ENCODE measurements around the gene VHLL. TPM values are rescaled to one million over a fixed set of nuclear protein-coding genes. Genes with fewer than 3 reads are reported as not detected.
A peak's percentile ranks its signal among the peaks of the same experiment; 100 is the strongest.

The VHLL gene
- total and polyA plus RNA-seq, 2 of the 13 experiments (the other 11 are each of a cell fraction or from before 2014, with no cell fraction given), result 0.24 TPM; not detected in 1

GRCh38 chr1:156282479-156283222 is 16.5 kb downstream of the VHLL start, which contains the start of gene SMG5 (continued):
- peak; percentile 93 for TF ChIP-seq THAP7 (CRISPR knock-in tag; IDR thresholded peaks at IDR 0.05)
- peak; percentile 85 for TF ChIP-seq ERF (CRISPR knock-in tag; IDR thresholded peaks at IDR 0.05)
- TF ChIP-seq ZBED4 (CRISPR knock-in tag; IDR thresholded peaks at IDR 0.05; ENCODE audit: borderline replicate concordance), result peak; percentile 63; the same call in 1 of the 2 replicates
- no peak; the same call in 1 of the 2 replicates for TF ChIP-seq ZBTB8A (CRISPR knock-in tag; IDR thresholded peaks at IDR 0.05; ENCODE audit: borderline replicate concordance, low read depth)
- peak; percentile 42; the same call in 1 of the 2 replicates for TF ChIP-seq POGK (CRISPR knock-in tag; conservative IDR thresholded peaks at IDR 0.05)
- TF ChIP-seq, protein P1, sequence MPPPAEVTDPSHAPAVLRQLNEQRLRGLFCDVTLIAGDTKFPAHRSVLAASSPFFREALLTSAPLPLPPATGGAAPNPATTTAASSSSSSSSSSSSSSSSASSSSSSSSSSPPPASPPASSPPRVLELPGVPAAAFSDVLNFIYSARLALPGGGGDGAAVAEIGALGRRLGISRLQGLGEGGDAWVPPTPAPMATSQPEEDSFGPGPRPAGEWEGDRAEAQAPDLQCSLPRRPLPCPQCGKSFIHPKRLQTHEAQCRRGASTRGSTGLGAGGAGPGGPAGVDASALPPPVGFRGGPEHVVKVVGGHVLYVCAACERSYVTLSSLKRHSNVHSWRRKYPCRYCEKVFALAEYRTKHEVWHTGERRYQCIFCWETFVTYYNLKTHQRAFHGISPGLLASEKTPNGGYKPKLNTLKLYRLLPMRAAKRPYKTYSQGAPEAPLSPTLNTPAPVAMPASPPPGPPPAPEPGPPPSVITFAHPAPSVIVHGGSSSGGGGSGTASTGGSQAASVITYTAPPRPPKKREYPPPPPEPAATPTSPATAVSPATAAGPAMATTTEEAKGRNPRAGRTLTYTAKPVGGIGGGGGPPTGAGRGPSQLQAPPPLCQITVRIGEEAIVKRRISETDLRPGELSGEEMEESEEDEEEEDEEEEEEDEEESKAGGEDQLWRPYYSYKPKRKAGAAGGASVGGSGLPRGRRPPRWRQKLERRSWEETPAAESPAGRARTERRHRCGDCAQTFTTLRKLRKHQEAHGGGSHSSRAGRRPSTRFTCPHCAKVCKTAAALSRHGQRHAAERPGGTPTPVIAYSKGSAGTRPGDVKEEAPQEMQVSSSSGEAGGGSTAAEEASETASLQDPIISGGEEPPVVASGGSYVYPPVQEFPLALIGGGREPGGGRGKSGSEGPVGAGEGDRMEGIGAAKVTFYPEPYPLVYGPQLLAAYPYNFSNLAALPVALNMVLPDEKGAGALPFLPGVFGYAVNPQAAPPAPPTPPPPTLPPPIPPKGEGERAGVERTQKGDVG (CRISPR knock-in tag; IDR thresholded peaks at IDR 0.05; ENCODE audit: borderline replicate concordance), result no peak
- peak; percentile 75; the same call in 1 of the 2 replicates for TF ChIP-seq ZNF547 (CRISPR knock-in tag; IDR thresholded peaks at IDR 0.05)
- TF ChIP-seq, protein P2, sequence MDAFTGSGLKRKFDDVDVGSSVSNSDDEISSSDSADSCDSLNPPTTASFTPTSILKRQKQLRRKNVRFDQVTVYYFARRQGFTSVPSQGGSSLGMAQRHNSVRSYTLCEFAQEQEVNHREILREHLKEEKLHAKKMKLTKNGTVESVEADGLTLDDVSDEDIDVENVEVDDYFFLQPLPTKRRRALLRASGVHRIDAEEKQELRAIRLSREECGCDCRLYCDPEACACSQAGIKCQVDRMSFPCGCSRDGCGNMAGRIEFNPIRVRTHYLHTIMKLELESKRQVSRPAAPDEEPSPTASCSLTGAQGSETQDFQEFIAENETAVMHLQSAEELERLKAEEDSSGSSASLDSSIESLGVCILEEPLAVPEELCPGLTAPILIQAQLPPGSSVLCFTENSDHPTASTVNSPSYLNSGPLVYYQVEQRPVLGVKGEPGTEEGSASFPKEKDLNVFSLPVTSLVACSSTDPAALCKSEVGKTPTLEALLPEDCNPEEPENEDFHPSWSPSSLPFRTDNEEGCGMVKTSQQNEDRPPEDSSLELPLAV (CRISPR knock-in tag; conservative IDR thresholded peaks at IDR 0.05; ENCODE audit: low read depth), result no peak
- TF ChIP-seq ZNF160 (CRISPR knock-in tag; IDR thresholded peaks at IDR 0.05), result 0 out of 2 replicates have a peak, but pooled peaks have one; percentile 20
- TF ChIP-seq ZNF556 (CRISPR knock-in tag; IDR thresholded peaks at IDR 0.05; ENCODE audit: borderline replicate concordance), result peak; percentile 87; the same call in 1 of the 2 replicates
